Activated T-cell treated with anti-CD3 and anti-CD28 coated beads, Interleukin-2, amount 50 U/mL, for 24 hours (primary cell): ENCODE measurements around the gene ASTN2.

Experiments used
- DNase-seq: peaks from one replicate; pipeline ENCODE4 v3.0.0-alpha.2; 2020
- H3K27ac Mint-ChIP-seq: 2 replicates; pipeline ENCODE4 v1.8.0; 2020; ENCODE audit warnings: mild to moderate bottlenecking, mixed read lengths
- H3K27me3 Mint-ChIP-seq: 2 replicates; pipeline ENCODE4 v1.8.0; 2020; ENCODE audit warnings: mixed read lengths
- H3K36me3 Mint-ChIP-seq: 2 replicates; pipeline ENCODE4 v1.8.0; 2020; ENCODE audit warnings: low read depth, mixed read lengths
- H3K4me1 Mint-ChIP-seq: 2 replicates; pipeline ENCODE4 v1.8.0; 2020; ENCODE audit warnings: low read depth, mixed read lengths
- H3K4me3 Mint-ChIP-seq: 2 replicates; pipeline ENCODE4 v1.8.0; 2020; ENCODE audit warnings: mild to moderate bottlenecking, moderate library complexity, mixed read lengths
- H3K9me3 Mint-ChIP-seq: 2 replicates; pipeline ENCODE4 v1.8.0; 2020; ENCODE audit warnings: mixed read lengths

ASTN2 gene

GRCh38 chr9:116414374-116414773, 1000.5 kb downstream of the ASTN2 start:
- Mint-ChIP-seq H3K9me3 (no peaks in the 10 kb centered on the region), H3K4me3 (no peak overlapping the region), H3K36me3 (no peaks in the 10 kb centered on the region), H3K27ac (no peak overlapping the region), H3K4me1 (no peaks in the 10 kb centered on the region), H3K27me3 (no peaks in the 10 kb centered on the region)
- DNase-seq = no peak

- H3K4me3 Mint-ChIP-seq = no peak overlapping the region
- H3K4me1 Mint-ChIP-seq = no peaks in the 10 kb centered on the region
- DNase-seq = no peak
- no peak overlapping the region for H3K27ac Mint-ChIP-seq
- no peaks in the 10 kb centered on the region for H3K27me3 Mint-ChIP-seq
- H3K36me3 Mint-ChIP-seq = no peaks in the 10 kb centered on the region
- no peaks in the 10 kb centered on the region for H3K9me3 Mint-ChIP-seq
Observed at GRCh38 chr9:116411506-116411905, 1003.4 kb downstream of the ASTN2 start.

- DNase-seq = no peak
- H3K4me1 Mint-ChIP-seq = no peaks in the 10 kb centered on the region
- no peak overlapping the region for H3K4me3 Mint-ChIP-seq
- no peaks in the 10 kb centered on the region for H3K27me3 Mint-ChIP-seq
- H3K36me3 Mint-ChIP-seq = no peaks in the 10 kb centered on the region
- H3K27ac Mint-ChIP-seq = no peak overlapping the region
- no peaks in the 10 kb centered on the region for H3K9me3 Mint-ChIP-seq
Observed at GRCh38 chr9:116409638-116410037, 1005.2 kb downstream of the ASTN2 start.

- no peaks in the 10 kb centered on the region for H3K27me3 Mint-ChIP-seq
- no peaks in the 10 kb centered on the region for H3K4me1 Mint-ChIP-seq
- no peak overlapping the region for H3K4me3 Mint-ChIP-seq
- H3K27ac Mint-ChIP-seq = no peak overlapping the region
- no peak for DNase-seq
- H3K36me3 Mint-ChIP-seq = no peaks in the 10 kb centered on the region
- H3K9me3 Mint-ChIP-seq = no peaks in the 10 kb centered on the region
Observed at GRCh38 chr9:116409129-116409528, 1005.7 kb downstream of the ASTN2 start.

- Mint-ChIP-seq H3K4me3 (no peak overlapping the region), H3K27me3 (no peaks in the 10 kb centered on the region), H3K27ac (no peak overlapping the region), H3K4me1 (no peaks in the 10 kb centered on the region), H3K9me3 (no peaks in the 10 kb centered on the region), H3K36me3 (no peaks in the 10 kb centered on the region)
- no peak for DNase-seq
Observed at GRCh38 chr9:116406469-116406868, 1008.4 kb downstream of the ASTN2 start.

- H3K36me3 Mint-ChIP-seq = no peaks in the 10 kb centered on the region
- no peak overlapping the region for H3K4me3 Mint-ChIP-seq
- H3K27me3 Mint-ChIP-seq = no peaks in the 10 kb centered on the region
Observed at GRCh38 chr9:116405321-116405720, 1009.5 kb downstream of the ASTN2 start.

GRCh38 chr9:116404228-116404627, 1010.6 kb downstream of the ASTN2 start:
- H3K36me3 Mint-ChIP-seq = no peaks in the 10 kb centered on the region
- H3K27ac Mint-ChIP-seq = no peak overlapping the region
- DNase-seq = no peak
- no peaks in the 10 kb centered on the region for H3K9me3 Mint-ChIP-seq
- H3K4me1 Mint-ChIP-seq = no peaks in the 10 kb centered on the region
- no peak overlapping the region for H3K4me3 Mint-ChIP-seq
- no peaks in the 10 kb centered on the region for H3K27me3 Mint-ChIP-seq

More at GRCh38 chr9:116405321-116405720, 1009.5 kb downstream of the ASTN2 start:
- Mint-ChIP-seq H3K9me3 (no peaks in the 10 kb centered on the region), H3K4me1 (no peaks in the 10 kb centered on the region), H3K27ac (no peak overlapping the region)
- no peak for DNase-seq

GRCh38 chr9:116403171-116403570, 1011.7 kb downstream of the ASTN2 start:
- no peaks in the 10 kb centered on the region for H3K36me3 Mint-ChIP-seq
- H3K9me3 Mint-ChIP-seq = no peaks in the 10 kb centered on the region
- DNase-seq = no peak
- no peak overlapping the region for H3K4me3 Mint-ChIP-seq
- H3K4me1 Mint-ChIP-seq = no peaks in the 10 kb centered on the region
- no peak overlapping the region for H3K27ac Mint-ChIP-seq
- no peaks in the 10 kb centered on the region for H3K27me3 Mint-ChIP-seq

GRCh38 chr9:116395699-116396037, 1019.2 kb downstream of the ASTN2 start:
- H3K4me1 Mint-ChIP-seq = no peaks in the 10 kb centered on the region
- H3K9me3 Mint-ChIP-seq = no peaks in the 10 kb centered on the region
- no peak overlapping the region for H3K27ac Mint-ChIP-seq
- no peaks in the 10 kb centered on the region for H3K27me3 Mint-ChIP-seq
- H3K4me3 Mint-ChIP-seq = no peak overlapping the region
- DNase-seq = no peak
- no peaks in the 10 kb centered on the region for H3K36me3 Mint-ChIP-seq

GRCh38 chr9:116394894-116395698, 1019.8 kb downstream of the ASTN2 start:
- H3K4me1 Mint-ChIP-seq = no peaks in the 10 kb centered on the region
- no peak overlapping the region for H3K27ac Mint-ChIP-seq
- H3K36me3 Mint-ChIP-seq = no peaks in the 10 kb centered on the region
- no peak for DNase-seq
- no peaks in the 10 kb centered on the region for H3K9me3 Mint-ChIP-seq
- H3K4me3 Mint-ChIP-seq = no peak overlapping the region
- no peaks in the 10 kb centered on the region for H3K27me3 Mint-ChIP-seq

GRCh38 chr9:116394070-116394469, 1020.8 kb downstream of the ASTN2 start:
- no peak for DNase-seq
- Mint-ChIP-seq H3K36me3 (no peaks in the 10 kb centered on the region), H3K4me1 (no peaks in the 10 kb centered on the region), H3K9me3 (no peaks in the 10 kb centered on the region), H3K27me3 (no peaks in the 10 kb centered on the region), H3K27ac (no peak overlapping the region), H3K4me3 (no peak overlapping the region)

GRCh38 chr9:116393198-116393597, 1021.7 kb downstream of the ASTN2 start:
- no peak overlapping the region for H3K27ac Mint-ChIP-seq
- H3K4me3 Mint-ChIP-seq = no peak overlapping the region
- no peaks in the 10 kb centered on the region for H3K36me3 Mint-ChIP-seq
- no peaks in the 10 kb centered on the region for H3K9me3 Mint-ChIP-seq
- no peaks in the 10 kb centered on the region for H3K27me3 Mint-ChIP-seq
- DNase-seq = no peak
- H3K4me1 Mint-ChIP-seq = no peaks in the 10 kb centered on the region

GRCh38 chr9:116391306-116391900, 1023.5 kb downstream of the ASTN2 start:
- Mint-ChIP-seq H3K4me3 (no peak overlapping the region), H3K27me3 (no peaks in the 10 kb centered on the region), H3K4me1 (no peaks in the 10 kb centered on the region), H3K36me3 (no peaks in the 10 kb centered on the region), H3K27ac (no peak overlapping the region), H3K9me3 (no peaks in the 10 kb centered on the region)
- DNase-seq = no peak

GRCh38 chr9:116390303-116391228, 1024.3 kb downstream of the ASTN2 start:
- H3K4me1 Mint-ChIP-seq = no peaks in the 10 kb centered on the region
- H3K36me3 Mint-ChIP-seq = no peaks in the 10 kb centered on the region
- H3K9me3 Mint-ChIP-seq = no peaks in the 10 kb centered on the region
- H3K27ac Mint-ChIP-seq = no peak overlapping the region
- no peak overlapping the region for H3K4me3 Mint-ChIP-seq
- no peak for DNase-seq
- no peaks in the 10 kb centered on the region for H3K27me3 Mint-ChIP-seq
